Measurements from ENCODE around the gene LRP1. TPM values are rescaled to one million over a fixed set of nuclear protein-coding genes. Genes with fewer than 3 reads are reported as not detected.

The LRP1 gene
- 19.3 and 21.0 TPM in 2 replicates for total RNA-seq (2014; rRNA removed; shearing (Covaris generic))

DNA sequence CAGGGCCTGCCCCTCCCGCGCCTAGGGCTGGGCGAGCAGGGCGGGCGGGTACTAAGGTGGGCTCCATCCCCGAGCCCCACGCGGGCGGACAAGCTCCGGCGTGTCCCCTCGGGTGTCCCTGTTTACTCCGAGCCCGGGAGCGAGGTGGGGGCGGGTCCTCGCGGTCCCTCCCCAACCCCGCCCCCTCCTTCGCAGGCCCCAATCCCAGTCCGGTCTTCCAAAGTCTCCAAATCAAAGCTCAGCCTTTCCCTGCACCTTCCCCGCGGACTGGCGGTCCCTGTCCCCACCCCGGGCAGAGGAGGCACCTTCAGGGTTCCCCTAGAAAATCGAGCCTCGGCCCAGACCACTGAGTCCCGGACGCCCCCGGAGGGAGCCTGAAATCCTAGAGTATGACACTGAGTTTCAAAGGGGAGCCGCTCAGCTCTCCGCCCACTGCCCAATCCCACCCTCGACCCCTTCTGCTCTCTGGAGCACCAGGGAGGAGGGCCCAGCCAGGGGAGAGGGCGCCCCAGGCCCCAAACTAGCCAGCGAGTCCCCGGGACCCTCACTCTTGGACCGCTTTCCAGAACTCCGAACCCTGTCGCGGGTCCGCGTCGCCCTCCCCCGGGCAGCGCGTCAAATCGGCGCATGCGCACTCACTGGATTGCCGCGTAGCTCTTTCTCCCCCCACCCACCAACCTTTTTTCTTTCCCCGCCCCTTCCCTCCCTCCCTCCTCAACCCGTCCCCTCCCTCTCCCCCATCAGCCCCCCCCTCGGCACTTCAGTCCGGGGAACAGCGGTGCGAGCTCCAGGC is at the start of gene LRP1:
TSS of gene LRP1 (plus strand) at position 758 of the 793 bp plus-strand sequence. CDS start 482 bp downstream, outside the sequence.

DNA sequence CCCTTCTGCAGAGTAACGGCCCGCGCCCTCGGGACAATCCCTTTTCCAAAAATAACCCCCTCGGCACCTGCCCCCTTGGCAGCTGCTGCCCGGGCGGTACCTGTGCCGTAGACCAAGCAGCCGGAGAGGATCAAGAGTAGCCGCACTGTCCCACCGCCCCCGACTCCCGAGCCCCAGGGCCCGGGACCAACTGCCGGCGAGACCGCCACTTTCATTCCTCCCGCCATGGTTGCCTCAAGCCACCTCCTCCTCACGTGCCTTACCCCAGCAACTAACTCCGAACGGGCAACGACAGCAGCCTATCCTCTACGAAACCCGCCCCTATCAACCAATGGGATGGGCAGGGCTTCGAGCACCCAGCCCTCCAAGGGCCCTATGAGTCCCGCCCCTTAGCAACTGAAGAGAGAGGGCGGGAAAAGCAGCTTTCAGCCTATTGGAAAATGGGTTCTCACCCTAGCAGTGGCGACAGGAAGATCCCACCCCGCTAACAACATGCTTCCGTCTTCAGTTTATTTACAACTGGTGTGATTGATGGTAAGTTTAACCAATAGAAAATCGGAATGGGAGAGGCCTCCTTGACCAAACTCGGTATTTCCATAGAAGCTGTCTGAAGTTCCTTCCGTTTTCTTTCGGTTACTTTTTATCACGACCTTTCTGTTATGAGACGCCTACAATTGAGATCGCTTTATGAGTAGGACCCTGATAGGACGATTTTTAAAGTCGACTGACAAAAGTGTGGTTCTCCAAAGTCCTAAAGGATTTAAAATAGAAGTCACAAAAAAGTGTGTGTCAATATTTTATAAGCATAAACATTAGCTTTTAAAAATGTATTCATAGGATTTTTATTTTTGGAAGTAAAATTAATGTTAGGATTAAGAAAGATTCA is 49.5 kb upstream of the LRP1 start, which contains the start of gene NEMP1:
TSS of gene NEMP1 (minus strand) at position 273 of the 886 bp plus-strand sequence. CDS start at position 227, 46 bp downstream.

DNA sequence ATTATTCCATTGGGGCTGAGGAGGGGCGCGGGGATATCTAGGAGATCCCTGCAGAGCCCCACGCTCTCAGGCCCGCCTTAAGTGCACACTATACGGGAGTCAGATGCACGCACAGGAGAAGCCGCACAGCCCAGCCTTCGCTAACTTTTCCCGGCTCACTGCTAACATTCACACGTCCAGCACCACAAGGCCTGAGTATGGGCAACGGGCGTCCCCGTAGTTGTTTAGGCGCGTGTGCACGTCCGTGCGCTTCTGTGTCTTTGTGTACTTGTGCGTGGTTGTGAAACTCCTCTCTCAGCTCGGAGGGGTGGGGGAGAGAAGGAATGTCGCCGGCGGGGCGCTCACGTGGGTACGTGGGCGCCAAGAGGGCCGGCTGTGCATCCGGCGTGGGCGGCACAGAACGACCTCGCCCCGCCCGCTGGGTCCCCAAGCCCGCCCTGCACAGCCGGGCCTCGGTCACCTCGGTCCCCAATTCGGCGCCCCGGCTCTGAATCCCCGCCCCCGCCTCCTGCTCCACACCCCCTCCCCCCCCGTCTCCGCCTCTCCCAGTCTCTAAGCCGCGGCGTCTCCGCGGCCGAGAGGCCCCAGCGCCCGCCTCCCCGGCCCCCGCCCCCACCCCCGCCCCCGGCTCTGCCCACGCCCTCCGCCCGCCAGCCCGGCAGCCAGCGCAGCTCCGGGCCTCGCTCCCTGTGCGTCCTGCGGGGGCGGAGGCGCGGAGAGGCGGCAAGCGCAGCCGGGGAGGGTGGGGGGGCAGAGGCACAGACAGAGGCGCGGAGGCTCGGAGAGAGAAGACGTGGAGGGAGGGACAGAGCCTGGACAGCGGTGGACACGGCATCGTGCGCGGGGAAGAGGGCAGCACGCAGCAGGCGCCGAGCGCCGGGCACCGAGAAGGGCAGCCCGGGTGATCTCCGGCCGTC is 39.7 kb upstream of the LRP1 start, which contains the start of gene NAB2:
TSS of gene NAB2 (plus strand) at position 761 of the 917 bp plus-strand sequence. CDS start 158 bp downstream, outside the sequence.

DNA sequence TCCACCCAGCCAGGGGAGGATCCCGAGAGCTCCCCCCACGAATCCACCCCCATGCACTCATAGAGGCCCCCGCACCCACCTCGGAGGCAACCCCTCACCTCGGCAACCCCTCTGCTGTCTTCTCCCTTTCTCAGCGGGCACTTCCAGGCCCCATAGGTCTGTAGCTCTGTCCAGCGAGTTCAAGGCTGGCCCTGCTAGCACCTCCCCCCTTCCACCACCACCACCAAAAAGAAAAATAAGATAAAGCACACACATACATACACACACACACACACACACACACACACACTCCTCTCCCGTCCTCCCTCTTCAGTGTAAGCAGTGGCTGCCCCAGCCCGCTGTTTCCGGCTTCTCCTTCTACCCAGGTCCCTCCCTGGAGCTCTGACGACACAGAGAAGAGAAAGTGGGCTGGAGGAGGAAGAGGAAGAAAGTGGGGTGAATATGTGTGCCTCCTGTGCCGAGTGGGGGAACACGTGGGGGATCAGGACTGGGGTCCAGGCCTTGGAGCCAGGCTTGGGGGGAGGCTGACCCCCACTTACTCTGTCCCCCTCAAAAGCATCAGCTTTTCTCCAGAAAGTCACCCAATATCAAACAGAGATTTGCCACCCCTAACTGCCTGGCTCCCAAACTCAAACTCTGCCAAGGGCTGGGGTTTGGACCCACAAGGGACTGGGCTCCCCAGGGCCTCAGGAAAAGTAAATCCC is 17.1 kb upstream of the LRP1 start, which contains the start of gene STAT6:
TSS of gene STAT6 (minus strand) at position 332 of the 704 bp plus-strand sequence. CDS start 3,084 bp downstream, outside the sequence.

DNA sequence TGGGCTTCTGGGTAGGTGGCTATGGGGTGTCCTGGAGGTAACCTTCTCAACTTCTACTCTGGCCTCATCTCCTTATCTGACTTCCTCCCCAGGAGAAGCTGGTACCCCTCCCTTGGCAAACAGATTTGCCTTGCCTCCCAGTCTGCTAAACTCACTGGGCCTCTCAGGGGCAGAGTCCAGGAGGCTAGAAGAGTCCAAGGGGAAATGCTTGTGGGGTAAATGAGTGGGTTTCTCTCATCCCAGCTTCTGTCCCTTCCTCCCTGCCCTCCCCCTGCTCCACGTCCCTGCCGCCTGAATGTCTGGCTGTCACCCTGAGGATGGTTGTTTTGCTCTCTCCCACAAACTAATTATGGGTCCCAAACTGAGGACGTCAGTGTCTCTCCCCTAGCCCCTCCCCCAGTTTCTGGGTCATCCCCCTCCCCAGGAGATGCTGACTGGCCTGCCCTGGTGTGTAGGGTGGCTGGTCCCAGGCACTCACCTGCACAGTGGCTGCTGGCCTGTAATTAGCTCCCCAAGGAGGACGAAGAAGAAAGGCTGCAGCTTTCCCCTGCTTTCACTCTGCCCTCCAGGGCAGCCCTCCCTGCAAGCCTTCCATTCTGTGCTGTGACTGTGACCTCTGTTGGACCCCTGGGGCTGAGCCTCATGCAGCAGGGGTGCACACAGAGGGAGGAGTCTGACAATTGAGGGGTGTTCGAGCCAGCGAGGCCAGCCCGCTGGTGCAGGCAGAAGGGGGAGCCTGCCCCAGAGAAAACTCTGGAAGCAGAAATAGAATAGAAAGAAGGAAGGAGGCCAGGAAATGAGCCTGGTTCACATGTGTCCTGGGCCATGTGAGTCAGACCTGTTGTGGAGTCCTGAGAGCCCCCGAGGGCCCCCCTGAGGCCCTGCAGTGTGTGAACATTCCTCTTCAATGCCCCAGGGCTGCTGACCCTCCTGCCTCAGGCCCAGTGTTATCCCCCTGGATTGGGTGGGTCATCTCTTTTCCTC is 19.0 kb downstream of the LRP1 start, which contains the start of gene LRP1-AS:
TSS of gene LRP1-AS (minus strand) at position 659 of the 984 bp plus-strand sequence.

DNA sequence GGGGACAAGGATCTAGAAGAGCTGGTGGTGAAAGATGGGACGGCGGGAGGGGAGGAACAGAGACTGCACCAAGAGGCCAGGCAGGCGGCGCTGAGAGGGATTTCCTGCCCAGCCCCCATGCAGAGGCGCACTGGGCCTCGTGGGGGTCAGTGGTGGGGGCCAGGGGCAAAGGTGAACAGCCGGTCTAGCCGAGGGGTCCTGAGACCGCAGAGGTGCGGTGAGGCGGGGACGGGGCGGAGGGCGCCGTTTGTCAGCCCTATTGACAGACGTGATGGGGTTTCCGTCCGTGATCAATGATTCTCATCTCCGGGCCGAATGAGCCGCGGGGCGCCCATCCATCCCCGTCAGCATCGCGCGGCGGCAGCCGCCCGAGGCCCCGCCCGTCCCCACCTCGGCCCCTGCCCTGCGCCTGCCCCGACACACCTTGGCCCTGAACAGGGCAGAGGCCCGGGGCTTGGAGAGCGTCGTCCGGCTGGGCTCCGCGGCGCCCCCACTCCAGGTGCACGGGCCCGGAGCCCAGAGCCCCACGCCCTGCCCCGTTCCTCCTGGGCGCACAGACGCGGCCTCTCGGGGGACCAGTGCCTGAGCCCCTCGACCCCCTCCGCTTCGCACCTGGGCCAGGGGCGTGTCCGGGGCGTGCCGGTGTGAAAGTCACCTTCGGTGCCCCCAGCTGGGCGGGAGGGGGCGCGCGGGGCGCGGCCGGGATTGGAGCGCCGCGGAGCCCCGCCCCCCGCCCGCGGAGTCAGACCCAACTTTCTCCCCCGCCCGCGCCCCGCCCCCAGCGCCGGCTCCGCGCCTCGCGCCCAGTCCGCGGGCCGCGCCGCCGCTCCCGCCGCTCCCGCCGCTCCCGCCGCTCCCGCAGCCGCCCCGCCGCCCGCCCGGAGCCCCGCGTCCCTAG is 88.0 kb downstream of the LRP1 start, which contains the start of gene NXPH4:
TSS of gene NXPH4 (plus strand) at position 781 of the 898 bp plus-strand sequence. CDS start 176 bp downstream, outside the sequence.

DNA sequence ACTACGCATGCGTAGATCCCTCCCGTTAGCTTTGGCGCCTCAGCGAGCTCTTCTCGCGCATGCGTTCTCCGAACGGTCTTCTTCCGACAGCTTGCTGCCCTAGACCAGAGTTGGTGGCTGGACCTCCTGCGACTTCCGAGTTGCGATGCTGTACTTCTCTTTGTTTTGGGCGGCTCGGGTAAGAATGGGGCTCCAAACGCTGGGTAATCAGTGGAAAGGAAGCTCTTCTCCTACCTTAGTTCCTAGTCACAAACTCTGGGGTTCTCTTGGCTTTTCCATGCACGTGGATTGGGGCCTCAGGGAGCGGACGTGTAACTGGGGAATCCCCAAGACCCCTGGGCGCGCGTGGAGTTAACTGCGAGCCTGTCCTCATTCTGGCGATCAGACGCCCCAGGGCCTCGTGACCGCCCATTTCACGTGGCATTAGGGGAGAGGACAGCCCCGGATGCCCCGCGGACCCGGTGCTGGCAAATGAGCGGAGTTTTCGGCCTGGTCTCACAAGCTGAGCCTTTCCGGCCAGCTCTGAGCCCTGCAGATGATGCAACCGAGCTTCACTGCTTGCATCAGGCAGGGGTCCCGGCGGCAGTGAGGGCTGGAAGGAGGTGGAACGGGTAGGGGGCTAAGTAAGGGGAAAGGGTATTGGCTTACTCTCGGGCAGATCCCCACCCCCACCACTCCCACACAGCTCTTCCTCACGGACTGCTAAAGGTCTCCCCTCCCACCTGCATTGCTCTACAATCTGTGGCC is 101.5 kb downstream of the LRP1 start, which contains the start of gene SHMT2:
TSS of gene SHMT2 (plus strand) at position 78 of the 747 bp plus-strand sequence. CDS start at position 146, 68 bp downstream.

DNA sequence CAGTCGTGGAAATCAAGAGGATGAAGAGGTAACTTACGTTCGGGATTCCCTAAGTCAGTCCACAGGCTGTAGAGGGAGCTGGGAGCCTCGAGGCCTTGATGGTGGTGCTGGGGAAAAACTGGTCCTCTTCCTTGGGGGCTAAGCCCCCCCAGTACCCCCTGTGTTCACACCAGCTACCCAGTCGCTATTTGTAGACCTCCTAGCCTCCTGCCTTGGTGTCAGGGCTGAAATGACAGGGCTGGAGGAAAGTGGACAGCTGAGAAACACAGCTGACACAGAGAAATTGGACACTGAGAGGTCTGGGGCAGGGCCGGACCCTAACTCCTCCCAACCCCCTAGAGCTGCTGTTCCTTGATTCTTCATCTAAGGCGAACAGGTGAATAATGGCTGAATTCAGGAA is 122.7 kb downstream of the LRP1 start, which contains the start of gene STAC3:
TSS of gene STAC3 (minus strand) at position 232 of the 400 bp plus-strand sequence. CDS start 1,551 bp downstream, outside the sequence.

Small RNA genes within 50 kb of the gene (small RNA-seq; reads per million reads assigned to genes)
- not detected for gene MIR1228

Other genes starting within 250 kb of the LRP1 start
- gene SDR9C7, start 194.1 kb upstream of the LRP1 start, total RNA-seq (2014; rRNA removed; shearing (Covaris generic)): not detected in 2 replicates
- gene RDH16, start 170.9 kb upstream of the LRP1 start, total RNA-seq (2014; rRNA removed; shearing (Covaris generic)): 0.08 and 0.42 TPM in 2 replicates
- gene ZBTB39, start 121.9 kb upstream of the LRP1 start, total RNA-seq (2014; rRNA removed; shearing (Covaris generic)): 7.4 and 8.7 TPM in 2 replicates
- not detected in 2 replicates for gene TAC3, start 112.0 kb upstream of the LRP1 start, total RNA-seq (2014; rRNA removed; shearing (Covaris generic))
- not detected in 2 replicates for gene MYO1A, start 78.4 kb upstream of the LRP1 start, total RNA-seq (2014; rRNA removed; shearing (Covaris generic))
- gene NEMP1, start 49.7 kb upstream of the LRP1 start, total RNA-seq (2014; rRNA removed; shearing (Covaris generic)): 13.0 and 14.4 TPM in 2 replicates
- 59.3 and 61.1 TPM in 2 replicates for gene NAB2, start 39.4 kb upstream of the LRP1 start, total RNA-seq (2014; rRNA removed; shearing (Covaris generic))
- gene STAT6, start 17.1 kb upstream of the LRP1 start, total RNA-seq (2014; rRNA removed; shearing (Covaris generic)): 39.1 and 41.4 TPM in 2 replicates
- gene LRP1-AS, start 19.1 kb downstream of the LRP1 start, total RNA-seq (2014; rRNA removed; shearing (Covaris generic)): not detected in 2 replicates
- gene NXPH4, start 88.3 kb downstream of the LRP1 start, total RNA-seq (2014; rRNA removed; shearing (Covaris generic)): 2.7 and 5.1 TPM in 2 replicates
- gene SHMT2, start 101.2 kb downstream of the LRP1 start, total RNA-seq (2014; rRNA removed; shearing (Covaris generic)): 404 and 416 TPM in 2 replicates
- 1.1 and 2.0 TPM in 2 replicates for gene STAC3, start 122.7 kb downstream of the LRP1 start, total RNA-seq (2014; rRNA removed; shearing (Covaris generic))